ENCODE data around the gene CCDC127. TPM values are rescaled to one million over a fixed set of nuclear protein-coding genes. Genes with fewer than 3 reads are reported as not detected.

CCDC127 gene
- total RNA-seq, 1 experiment from 2014 or later: 5.4 TPM

- Histone ChIP-seq H3K27ac (ENCODE audit: low read length) (no peak overlapping the region), H3K27me3 (ENCODE audit: low read length) (no peaks in the 10 kb centered on the region)
- no TSS peak for BruUV-seq (replicated peaks)
Measured at GRCh38 chr5:188488-189481, 29.2 kb downstream of the CCDC127 start.

GRCh38 chr5:187617-188451 is 30.1 kb downstream of the CCDC127 start:
- no peaks in the 10 kb centered on the region for H3K27me3 ChIP-seq (ENCODE audit: low read length)
- no peaks in the 10 kb centered on the region for H3K36me3 ChIP-seq (ENCODE audit: low read depth, low read length)
- DNase-seq (no peak), ATAC-seq (no peak)
- H3K4me1 ChIP-seq (ENCODE audit: insufficient read depth, low read length): peaks cover 11% of the 10 kb centered on the region
- peak overlapping the region; percentile 77 for H3K4me2 ChIP-seq (ENCODE audit: low read length)
- no peaks in the 10 kb centered on the region for H3K9me2 ChIP-seq (replicated peaks; ENCODE audit: low read length)
- H2AFZ ChIP-seq (ENCODE audit: low read length): peak overlapping the region; percentile 84
- no peaks in the 10 kb centered on the region for H3K79me2 ChIP-seq (ENCODE audit: low read length)
- no peaks in the 10 kb centered on the region for H4K20me1 ChIP-seq (ENCODE audit: low read length)
- POLR2A ChIA-PET (ENCODE audit: unreplicated experiment): no interaction called here
- no peaks in the 10 kb centered on the region for H3F3A ChIP-seq (ENCODE audit: low read length, unreplicated experiment)
- H3K4me3 ChIP-seq (ENCODE audit: low read length): peak overlapping the region; percentile 51
- CTCF ChIA-PET: interaction anchor here (0.6 to 1.2 kb wide), 6 partner anchors 7 to 83 kb away, joined by 3 to 12 read pairs (median 4); partner anchors contain the start of genes CCDC127, PDCD6 and SDHA
- intact Hi-C loops (cut with micrococcal nuclease): loop anchor here (1.0 kb wide), 1 partner anchor 110 kb away; no protein-coding TSS in a partner anchor
- H3K9ac ChIP-seq (ENCODE audit: low read length): 0 out of 2 replicates have a peak overlapping the region, but pooled peaks have one; percentile 3
- no peaks in the 10 kb centered on the region for H3K9me3 ChIP-seq (ENCODE audit: low read length)
- no TSS peak for BruUV-seq (replicated peaks)
- no peak overlapping the region for H3K27ac ChIP-seq (ENCODE audit: low read length)
- TF ChIP-seq EZH2phosphoT487 (IDR thresholded peaks at IDR 0.05; ENCODE audit: borderline replicate concordance, low read length) (no peak), EZH2 (IDR thresholded peaks at IDR 0.05; ENCODE audit: low read length, unreplicated experiment) (no peak), CTCF (conservative IDR thresholded peaks at IDR 0.05; ENCODE audit: low read depth, low read length) (no peak)

More at GRCh38 chr5:188488-189481, 29.2 kb downstream of the CCDC127 start:
- Histone ChIP-seq H3K4me2 (ENCODE audit: low read length) (peak overlapping the region; percentile 77), H3K9ac (ENCODE audit: low read length) (0 out of 2 replicates have a peak overlapping the region, but pooled peaks have one; percentile 3), H3K9me2 (replicated peaks; ENCODE audit: low read length) (no peaks in the 10 kb centered on the region), H2AFZ (ENCODE audit: low read length) (peak overlapping the region; percentile 84), H3K4me3 (ENCODE audit: low read length) (peak overlapping the region; percentile 51), H3K36me3 (ENCODE audit: low read depth, low read length) (no peaks in the 10 kb centered on the region), H3K79me2 (ENCODE audit: low read length) (no peaks in the 10 kb centered on the region), H4K20me1 (ENCODE audit: low read length) (no peaks in the 10 kb centered on the region), H3K9me3 (ENCODE audit: low read length) (no peaks in the 10 kb centered on the region), H3F3A (ENCODE audit: low read length, unreplicated experiment) (no peaks in the 10 kb centered on the region), H3K4me1 (ENCODE audit: insufficient read depth, low read length) (peaks cover 11% of the 10 kb centered on the region)
- ChIA-PET POLR2A (ENCODE audit: unreplicated experiment) (no interaction called here), CTCF (interaction anchor here (0.6 to 1.2 kb wide), 6 partner anchors 8 to 82 kb away, joined by 3 to 12 read pairs (median 4); partner anchors contain the start of genes CCDC127, PDCD6 and SDHA)
- intact Hi-C loops (cut with micrococcal nuclease): loop anchor here (1.0 kb wide), 1 partner anchor 110 kb away; no protein-coding TSS in a partner anchor
- ATAC-seq: peak; percentile 94
- peak; percentile 91 for DNase-seq
- peak; percentile 87 for TF ChIP-seq CTCF (conservative IDR thresholded peaks at IDR 0.05; ENCODE audit: low read depth, low read length)
- TF ChIP-seq EZH2phosphoT487 (IDR thresholded peaks at IDR 0.05; ENCODE audit: borderline replicate concordance, low read length): no peak
